HEK293T (cell line): ENCODE measurements around the gene AHR.

Experiments used
- CTBP1 ChIP-seq: fragments of 450-650 bp; IDR thresholded peaks from 2 replicates; pipeline ENCODE4 v1.6.1; 2016; ENCODE audit warnings: borderline replicate concordance
- ELF4 ChIP-seq: fragments of 450-650 bp; IDR thresholded peaks from 2 replicates; pipeline ENCODE4 v1.6.1; 2017; ENCODE audit warnings: antibody characterized with exemption
- FOXK2 ChIP-seq: fragments of 450-650 bp; IDR thresholded peaks from 2 replicates; pipeline ENCODE4 v1.6.1; 2016; ENCODE audit warnings: mild to moderate bottlenecking
- FOXM1 ChIP-seq: fragments of 450-650 bp; IDR thresholded peaks from 2 replicates; pipeline ENCODE4 v1.6.1; 2017; ENCODE audit warnings: mild to moderate bottlenecking, borderline replicate concordance
- L3MBTL2 ChIP-seq: fragments of 450-650 bp; conservative IDR thresholded peaks from 2 replicates; pipeline ENCODE4 v1.6.1; 2016; ENCODE audit warnings: mild to moderate bottlenecking
- LEF1 ChIP-seq: fragments of 450-650 bp; IDR thresholded peaks from 2 replicates; pipeline ENCODE4 v1.6.1; 2017; ENCODE audit warnings: mild to moderate bottlenecking, borderline replicate concordance
- NFRKB ChIP-seq: fragments of 450-650 bp; IDR thresholded peaks from 2 replicates; pipeline ENCODE4 v1.6.1; 2016; ENCODE audit warnings: mild to moderate bottlenecking, moderate library complexity
- PKNOX1 ChIP-seq: fragments of 450-650 bp; IDR thresholded peaks from 2 replicates; pipeline ENCODE4 v1.6.1; 2016
- SP1 ChIP-seq: fragments of 450-650 bp; IDR thresholded peaks from 2 replicates; pipeline ENCODE4 v1.6.1; 2017
- SUZ12 ChIP-seq: fragments of 450-650 bp; IDR thresholded peaks from 2 replicates; pipeline ENCODE4 v1.6.1; 2016; ENCODE audit warnings: mild to moderate bottlenecking
- TARDBP ChIP-seq: fragments of 450-650 bp; IDR thresholded peaks from 2 replicates; pipeline ENCODE4 v1.6.1; 2016

GRCh38 chr7:17331891-17332501 lies 33.5 kb downstream of the AHR start:
- TF ChIP-seq SP1 (no peak), L3MBTL2 (no peak), ELF4 (no peak), SUZ12 (no peak), FOXM1 (no peak), PKNOX1 (no peak), FOXK2 (no peak), CTBP1 (no peak), LEF1 (no peak), NFRKB (no peak), TARDBP (no peak)
